Adrenal gland (tissue), 5 donors: ENCODE results near the gene TSPAN3.

Experiments used
- CTCF ChIP-seq, 6 experiments: fragments of 450-650 bp in 4 of 6; fragments of 200-600 bp in 2 of 6; sonication (generic) in 1 of 6; IDR thresholded peaks; 1 replicate in 5 of 6; 2 replicates in 1 of 6; pipeline versions ENCODE4 v1.5.1 to v1.8.0; 2016 to 2021; ENCODE audit warnings: antibody characterized with exemption in 6 of 6, mild to moderate bottlenecking in 2 of 6, moderate library complexity in 1 of 6
- POLR2A ChIP-seq, 2 donors: fragments of 450-650 bp; IDR thresholded peaks; one replicate each; pipeline ENCODE4 v1.6.1; 2017; ENCODE audit warnings: antibody characterized with exemption in 2 of 2, mild to moderate bottlenecking in 2 of 2, moderate library complexity in 1 of 2
- donor health status: DM: no; HTN: no; CAD: no.

GRCh38 chr15:77009176-77009575 lies 61.7 kb downstream of the TSPAN3 start:
- TF ChIP-seq CTCF (IDR thresholded peaks at IDR 0.05) (no peak), POLR2A (IDR thresholded peaks at IDR 0.05) (no peak)
